Heart left ventricle (tissue), 13 donors: ENCODE results near the gene DSC3.

Experiments
- POLR2A ChIP-seq, 2 donors: fragments of 450-650 bp; IDR thresholded peaks; one replicate each; pipeline ENCODE4 v1.6.1; 2017; ENCODE audit warnings: antibody characterized with exemption in 2 of 2, mild to moderate bottlenecking in 2 of 2, moderate library complexity in 2 of 2
- TF ChIP-seq, protein P1 (sequence below), 12 donors: fragments of 200-600 bp; sonication (generic) in 4 of 12; IDR thresholded peaks; one replicate each; pipeline versions ENCODE4 v1.5.0 to v1.8.0; 2018 to 2022; ENCODE audit warnings: antibody characterized with exemption in 12 of 12, mild to moderate bottlenecking in 5 of 12
- donor health status: ischemic (EF 13 %, LVEDD 7.1; RV severe dilation, severe dysfunction).
- donor health status: DM: no; HTN: yes; CAD: no.
- donor health status: DM: no; HTN: no; CAD: no.
- donor health status: ischemic (EF 25% LVEDD 6.9; RV normal size, moderate dysfunction).
- donor health status: ischemic (EF 25% LVEDD 5.7; RV mildly dilated, moderate dysfunction).
- donor health status: ischemic (EF 35%, LVEDD 5.7; RV mildly dilated, moderate dysfunction).
- donor health status: nonischemic (EF 11% LVEDD 7.7; RV severe dilation, severe dysfunction).
- donor health status: DM: yes; HTN: yes; CAD: no.
- donor health status: PGD.
- donor health status: ischemic (EF 29% LVEDD 5.4; RV normal size, mild dysfunction).
- donor health status: nonischemic (EF 23%, LVEDD 6.1; RV moderate dilation, normal function).

DNA sequence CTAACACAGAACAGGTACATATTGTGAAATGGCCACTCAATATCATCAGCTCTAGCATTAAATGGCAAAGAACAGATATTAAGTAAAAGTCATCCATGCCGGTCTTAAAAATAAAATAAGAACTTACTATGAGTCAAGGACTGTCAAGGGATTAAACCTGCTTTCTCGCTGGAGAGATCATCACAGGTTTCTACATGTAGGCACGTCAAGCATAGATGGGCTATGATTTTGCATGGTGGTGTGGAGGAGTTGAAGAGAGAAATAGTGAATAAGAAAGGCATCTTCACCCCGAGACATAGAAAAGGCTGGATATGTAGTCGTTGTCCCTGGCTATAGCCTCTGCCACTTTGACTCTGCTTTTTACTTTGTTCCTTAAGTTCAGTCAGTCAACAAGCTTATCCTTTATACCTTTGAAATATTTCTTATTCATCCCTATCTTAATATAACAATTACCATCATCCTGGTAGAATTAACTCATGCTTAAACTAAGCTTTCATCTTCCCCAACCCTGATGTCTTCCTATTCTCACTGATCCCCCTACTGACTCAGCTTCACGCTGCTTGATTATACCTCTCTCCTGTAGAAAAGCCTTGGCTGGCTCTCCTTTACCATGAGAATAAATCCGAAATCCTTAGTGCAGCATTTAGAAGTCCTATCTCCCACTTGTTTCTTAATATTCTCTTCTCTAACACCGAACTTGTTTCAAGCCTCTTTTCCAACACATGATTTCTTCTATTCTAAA is 42.5 kb downstream of the DSC3 start:
- TF ChIP-seq, protein P1, sequence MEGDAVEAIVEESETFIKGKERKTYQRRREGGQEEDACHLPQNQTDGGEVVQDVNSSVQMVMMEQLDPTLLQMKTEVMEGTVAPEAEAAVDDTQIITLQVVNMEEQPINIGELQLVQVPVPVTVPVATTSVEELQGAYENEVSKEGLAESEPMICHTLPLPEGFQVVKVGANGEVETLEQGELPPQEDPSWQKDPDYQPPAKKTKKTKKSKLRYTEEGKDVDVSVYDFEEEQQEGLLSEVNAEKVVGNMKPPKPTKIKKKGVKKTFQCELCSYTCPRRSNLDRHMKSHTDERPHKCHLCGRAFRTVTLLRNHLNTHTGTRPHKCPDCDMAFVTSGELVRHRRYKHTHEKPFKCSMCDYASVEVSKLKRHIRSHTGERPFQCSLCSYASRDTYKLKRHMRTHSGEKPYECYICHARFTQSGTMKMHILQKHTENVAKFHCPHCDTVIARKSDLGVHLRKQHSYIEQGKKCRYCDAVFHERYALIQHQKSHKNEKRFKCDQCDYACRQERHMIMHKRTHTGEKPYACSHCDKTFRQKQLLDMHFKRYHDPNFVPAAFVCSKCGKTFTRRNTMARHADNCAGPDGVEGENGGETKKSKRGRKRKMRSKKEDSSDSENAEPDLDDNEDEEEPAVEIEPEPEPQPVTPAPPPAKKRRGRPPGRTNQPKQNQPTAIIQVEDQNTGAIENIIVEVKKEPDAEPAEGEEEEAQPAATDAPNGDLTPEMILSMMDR (IDR thresholded peaks at IDR 0.05): no peak
- TF ChIP-seq POLR2A (IDR thresholded peaks at IDR 0.05): no peak
